Stimulated activated naive CD8-positive, alpha-beta T cell treated with anti-CD3 and anti-CD28 coated beads, Interleukin-15, amount 100 ng/mL, for 72 hours (primary cell): ENCODE results near the gene TAB2.
"Not testable (repeated sequence)": the region's sequence is repeated elsewhere in the genome, so short reads cannot be mapped to it uniquely, and the experiment has no call there.

Source experiments
- ATAC-seq: fragments of 150-1000 bp; cut with Tn5 transposase; 2 replicates; pipeline ENCODE4 v1.10.0; 2021; ENCODE audit warnings: mild to moderate bottlenecking, moderate library complexity
- DNase-seq, 2 donors: peaks; one replicate each; pipeline ENCODE4 v3.0.0; 2021 to 2022
- H3K27ac Mint-ChIP-seq, 2 donors: one replicate each; pipeline ENCODE4 v1.8.0; 2022; ENCODE audit warnings: mild to moderate bottlenecking in 2 of 2, mixed read lengths in 2 of 2, moderate library complexity in 2 of 2
- H3K27me3 Mint-ChIP-seq: one replicate; pipeline ENCODE4 v1.8.0; 2022; ENCODE audit warnings: mixed read lengths
- H3K4me1 Mint-ChIP-seq: one replicate; pipeline ENCODE4 v1.8.0; 2022; ENCODE audit warnings: mild to moderate bottlenecking, mixed read lengths
- H3K4me3 Mint-ChIP-seq, 2 donors: one replicate each; pipeline ENCODE4 v1.8.0; 2022; ENCODE audit warnings: mild to moderate bottlenecking in 2 of 2, mixed read lengths in 2 of 2, moderate library complexity in 1 of 2
- H3K9me3 Mint-ChIP-seq, 2 donors: one replicate each; pipeline ENCODE4 v1.8.0; 2022; ENCODE audit warnings: mixed read lengths in 2 of 2

TAB2 gene

DNA sequence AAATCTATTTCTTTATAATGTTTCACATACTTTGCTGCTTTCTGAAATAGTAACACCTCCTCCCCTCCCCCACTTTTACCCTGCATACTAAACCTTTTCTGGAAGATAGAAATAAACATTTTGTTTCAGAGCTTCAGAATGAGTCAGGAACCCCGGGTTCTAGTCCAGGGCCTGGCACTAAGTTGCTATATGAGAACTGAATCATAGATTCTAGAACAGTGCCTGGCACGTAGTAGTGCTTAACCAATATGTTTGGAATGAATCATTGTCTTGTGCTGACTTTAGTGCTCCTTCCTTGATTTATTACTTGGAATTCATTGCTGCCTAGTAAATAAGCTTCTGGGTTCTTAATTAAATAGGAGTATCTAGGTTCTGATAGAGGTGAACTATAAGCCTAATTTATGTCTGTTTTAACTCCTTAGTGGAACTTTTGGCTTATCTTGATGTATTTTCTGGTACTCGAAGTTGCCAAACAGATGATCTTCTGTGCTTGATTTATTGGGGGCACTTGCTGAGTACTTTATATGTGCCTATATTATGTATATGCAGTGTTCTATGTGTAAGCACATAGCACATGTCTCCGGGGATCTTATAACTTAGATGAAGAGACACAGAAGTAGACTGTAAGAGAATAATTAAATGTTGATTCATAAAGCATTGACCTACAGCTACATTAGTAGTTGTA lies 18.6 kb downstream of the TAB2 start:
- Mint-ChIP-seq H3K27me3 (no peaks in the 10 kb centered on the region), H3K9me3 (peaks cover 7 to 9% of the 10 kb centered on the region in 2 donors), H3K4me1 (peaks cover 84% of the 10 kb centered on the region), H3K27ac (peak overlapping the region; percentile 56 to 95), H3K4me3 (peak overlapping the region; percentile 56 to 78)
- peak; percentile 52 to 75 for DNase-seq
- ATAC-seq: peak; percentile 99

DNA sequence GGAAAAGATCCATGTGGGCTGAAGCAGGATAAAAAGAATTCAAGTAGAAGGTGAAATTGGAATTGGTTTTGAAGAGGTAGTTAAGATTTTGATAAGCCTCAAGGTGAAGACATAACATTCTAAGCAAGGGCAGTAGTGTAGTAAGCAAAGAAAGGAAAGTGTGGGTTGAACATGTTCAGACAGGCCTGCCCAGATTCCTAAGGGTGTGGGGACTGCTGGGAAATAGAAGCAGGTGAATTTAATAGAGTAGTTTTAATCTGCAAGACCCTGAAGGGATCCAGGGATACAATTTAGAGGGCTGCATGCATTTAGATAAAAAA lies 19.1 kb downstream of the TAB2 start:
- ATAC-seq: no peak
- peaks cover 84% of the 10 kb centered on the region for H3K4me1 Mint-ChIP-seq
- no peak for DNase-seq
- peaks cover 7 to 9% of the 10 kb centered on the region in 2 donors for H3K9me3 Mint-ChIP-seq
- peak overlapping the region; percentile 56 to 95 for H3K27ac Mint-ChIP-seq
- no peaks in the 10 kb centered on the region for H3K27me3 Mint-ChIP-seq
- peak overlapping the region; percentile 56 to 78 for H3K4me3 Mint-ChIP-seq

DNA sequence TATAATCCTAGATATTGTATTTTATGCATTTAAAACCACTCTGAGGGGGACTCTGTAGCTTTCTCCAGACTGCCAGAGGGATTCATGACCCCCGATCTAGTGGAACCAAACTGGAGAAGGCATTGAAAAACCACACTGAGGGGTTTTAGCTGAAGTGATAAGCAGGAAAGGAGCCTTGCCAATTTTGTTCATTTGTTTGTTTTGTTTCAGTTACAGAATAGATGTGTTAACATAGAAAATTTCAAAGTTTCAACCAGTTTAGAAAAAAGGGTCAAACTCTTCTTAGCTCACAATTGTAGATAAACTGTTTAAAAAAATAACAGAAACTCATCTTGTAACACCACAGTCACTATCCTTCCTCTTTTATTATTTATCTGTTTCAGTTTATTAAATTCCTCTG lies 19.8 kb downstream of the TAB2 start:
- ATAC-seq (no peak), DNase-seq (no peak)
- peak overlapping the region in 1 of 2 donors; percentile 33 for H3K4me3 Mint-ChIP-seq
- H3K4me1 Mint-ChIP-seq: peaks cover 84% of the 10 kb centered on the region
- peak overlapping the region; percentile 42 to 87 for H3K27ac Mint-ChIP-seq
- H3K9me3 Mint-ChIP-seq: peaks cover 7 to 9% of the 10 kb centered on the region in 2 donors
- no peaks in the 10 kb centered on the region for H3K27me3 Mint-ChIP-seq

DNA sequence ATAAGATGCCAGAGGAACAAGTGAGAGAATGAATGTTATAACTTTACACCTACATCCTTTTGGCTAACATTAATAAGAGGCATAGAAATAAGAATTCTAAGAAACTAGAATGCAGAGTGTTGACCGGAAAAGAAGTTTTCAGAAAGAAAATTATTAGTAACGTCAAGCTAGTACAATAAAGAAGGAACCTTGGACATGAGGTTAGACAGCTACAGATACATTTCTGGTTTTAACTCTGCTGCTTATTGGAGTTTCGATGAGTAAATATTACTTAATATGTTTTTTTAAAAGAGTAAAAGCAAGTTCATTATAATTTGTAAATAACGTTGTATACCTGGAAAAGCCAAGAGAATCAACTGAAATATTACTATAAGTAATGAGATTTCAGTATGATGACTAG lies 22.7 kb downstream of the TAB2 start:
- no peak for ATAC-seq

DNA sequence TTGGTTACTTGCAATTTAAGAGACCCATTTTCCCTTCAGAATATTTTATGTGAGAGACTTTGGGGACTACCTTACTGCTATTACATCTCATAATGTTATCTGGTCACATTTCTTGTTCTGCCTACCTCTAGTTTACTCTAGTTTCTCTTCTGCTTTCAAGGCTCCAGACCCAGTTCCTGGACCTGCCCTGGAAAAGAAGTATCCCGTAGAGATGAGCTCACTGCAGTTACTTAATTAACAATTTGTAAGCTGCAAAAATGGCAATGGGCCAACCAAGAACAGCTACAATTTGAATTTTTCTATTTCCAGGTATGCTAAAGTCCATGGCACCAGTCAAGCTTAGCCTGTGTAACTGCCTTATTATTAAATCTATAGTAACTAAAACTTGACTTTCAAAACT lies 25.0 kb downstream of the TAB2 start:
- Mint-ChIP-seq H3K27ac (no peak overlapping the region), H3K27me3 (no peaks in the 10 kb centered on the region), H3K4me1 (peaks cover 72% of the 10 kb centered on the region), H3K4me3 (peak overlapping the region; percentile 56 to 58), H3K9me3 (peaks cover 7 to 9% of the 10 kb centered on the region in 2 donors)
- ATAC-seq (peak; percentile 45), DNase-seq (no peak)

More for the DNA sequence above, 22.7 kb downstream of the TAB2 start:
- Mint-ChIP-seq H3K4me1 (peaks cover 77% of the 10 kb centered on the region), H3K27ac (peak overlapping the region in 1 of 2 donors; percentile 49), H3K9me3 (peaks cover 7 to 9% of the 10 kb centered on the region in 2 donors), H3K27me3 (no peaks in the 10 kb centered on the region), H3K4me3 (peak overlapping the region; percentile 23 to 74)
- no peak for DNase-seq

DNA sequence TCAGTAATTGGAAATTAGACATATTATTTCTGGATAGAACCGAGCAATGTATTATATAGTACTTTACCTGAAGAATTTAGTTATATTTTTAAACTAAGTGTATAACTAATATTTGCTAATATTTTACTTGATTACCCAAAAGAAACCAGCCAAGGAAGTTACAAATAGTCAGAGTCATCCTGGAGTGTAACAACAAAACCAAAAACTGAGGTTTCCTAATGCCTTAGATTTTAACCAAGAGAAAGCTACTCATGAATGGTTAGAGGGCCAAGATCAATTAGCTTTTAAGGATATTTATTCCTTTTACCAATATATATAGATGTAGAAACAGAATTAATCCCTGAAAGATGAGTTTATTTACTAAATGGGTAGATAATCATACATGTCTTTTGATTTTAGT lies 26.0 kb downstream of the TAB2 start:
- Mint-ChIP-seq H3K4me3 (no peak overlapping the region), H3K4me1 (peaks cover 69% of the 10 kb centered on the region), H3K9me3 (peaks cover 5 to 6% of the 10 kb centered on the region in 2 donors), H3K27ac (no peak overlapping the region), H3K27me3 (no peaks in the 10 kb centered on the region)
- DNase-seq (no peak), ATAC-seq (no peak)

DNA sequence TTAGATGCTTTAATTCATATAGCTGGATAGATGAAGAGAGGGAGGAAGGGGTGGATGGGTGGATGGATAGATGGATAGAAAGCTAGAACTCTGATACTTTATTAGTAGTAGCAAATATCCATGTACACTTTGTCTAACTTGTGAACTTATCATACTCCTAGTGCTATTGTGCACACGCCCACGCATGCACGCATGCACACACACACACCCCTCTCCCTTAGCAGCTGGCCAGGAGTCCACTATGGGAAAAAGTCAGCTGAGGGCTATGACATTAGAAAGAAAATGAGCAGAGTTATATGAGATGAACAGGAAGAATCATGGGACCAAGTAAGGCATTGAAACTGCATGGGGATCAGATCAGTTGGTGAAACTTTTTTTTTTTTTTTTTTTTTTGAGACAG lies 28.6 kb downstream of the TAB2 start:
- no peaks in the 10 kb centered on the region for H3K27me3 Mint-ChIP-seq
- ATAC-seq (no peak), DNase-seq (no peak)
- H3K4me3 Mint-ChIP-seq: peak overlapping the region in 1 of 2 donors; percentile 54
- H3K4me1 Mint-ChIP-seq: peaks cover 72% of the 10 kb centered on the region
- H3K27ac Mint-ChIP-seq: no peak overlapping the region
- no peaks in the 10 kb centered on the region for H3K9me3 Mint-ChIP-seq

DNA sequence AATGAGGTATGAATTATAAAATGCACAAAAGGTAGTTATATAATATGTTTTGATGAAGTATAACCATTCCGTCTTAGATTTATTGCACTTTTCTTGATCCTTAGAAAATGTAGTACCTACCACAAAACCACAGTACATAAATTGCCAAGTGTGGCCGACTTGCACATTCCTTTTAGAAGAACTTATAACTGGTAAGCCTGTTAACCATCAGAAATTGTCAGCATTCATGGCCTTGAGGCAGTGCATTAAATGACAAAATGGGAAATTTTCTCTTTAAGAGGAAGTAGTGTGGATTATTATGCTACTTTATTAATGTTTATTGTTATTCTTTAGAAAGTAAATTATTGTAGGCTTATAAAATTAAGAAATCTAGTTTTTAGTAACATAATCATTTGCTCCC lies 29.6 kb downstream of the TAB2 start:
- peaks cover 64% of the 10 kb centered on the region for H3K4me1 Mint-ChIP-seq
- DNase-seq: no peak
- no peaks in the 10 kb centered on the region for H3K9me3 Mint-ChIP-seq
- H3K27ac Mint-ChIP-seq: no peak overlapping the region
- no peaks in the 10 kb centered on the region for H3K27me3 Mint-ChIP-seq
- no peak for ATAC-seq
- H3K4me3 Mint-ChIP-seq: no peak overlapping the region

DNA sequence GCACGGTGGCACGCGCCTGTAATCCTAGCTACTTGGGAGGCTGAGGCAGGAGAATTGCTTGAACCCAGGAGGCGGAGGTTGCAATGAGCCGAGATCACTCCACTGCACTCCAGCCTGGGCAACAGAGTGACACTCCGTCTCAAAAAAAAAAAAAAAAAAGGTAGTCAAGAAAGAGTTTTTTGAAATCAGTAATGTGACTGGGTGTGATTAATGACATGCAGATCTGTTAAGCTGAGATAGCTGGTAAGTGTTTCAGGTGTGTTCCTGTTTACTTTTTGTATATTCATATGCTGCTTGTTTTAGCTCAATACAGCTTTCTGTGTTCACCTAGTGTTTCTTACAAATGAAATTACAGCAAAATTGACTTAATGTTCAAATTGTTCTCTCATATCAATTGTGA lies 31.8 kb downstream of the TAB2 start:
- DNase-seq, H3K27ac Mint-ChIP-seq, H3K9me3 Mint-ChIP-seq, H3K4me3 Mint-ChIP-seq, ATAC-seq, H3K27me3 Mint-ChIP-seq: not testable (repeated sequence)
- peaks cover 61% of the 10 kb centered on the region for H3K4me1 Mint-ChIP-seq

DNA sequence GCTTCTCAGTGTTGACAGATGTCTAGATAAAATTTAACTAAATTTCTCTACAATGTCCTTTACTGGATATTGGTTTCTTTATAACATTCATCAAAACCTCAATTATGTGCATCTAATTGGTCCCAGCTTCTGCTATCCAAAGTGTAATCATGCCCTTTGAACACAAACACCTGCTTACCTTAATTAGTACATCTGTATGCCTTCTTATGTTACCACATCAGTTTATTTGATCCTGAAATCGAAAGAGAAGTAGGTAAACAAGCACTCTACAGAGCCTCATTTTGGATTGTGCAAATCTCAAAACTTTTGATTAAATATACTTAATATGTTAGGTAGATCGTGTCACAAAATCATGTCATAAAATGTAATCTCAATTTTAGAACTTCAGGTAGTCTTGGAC lies 36.5 kb downstream of the TAB2 start:
- no peaks in the 10 kb centered on the region for H3K9me3 Mint-ChIP-seq
- no peak overlapping the region for H3K27ac Mint-ChIP-seq
- ATAC-seq (no peak), DNase-seq (no peak)
- H3K4me3 Mint-ChIP-seq: no peak overlapping the region
- H3K4me1 Mint-ChIP-seq: peaks cover 70% of the 10 kb centered on the region
- no peaks in the 10 kb centered on the region for H3K27me3 Mint-ChIP-seq

DNA sequence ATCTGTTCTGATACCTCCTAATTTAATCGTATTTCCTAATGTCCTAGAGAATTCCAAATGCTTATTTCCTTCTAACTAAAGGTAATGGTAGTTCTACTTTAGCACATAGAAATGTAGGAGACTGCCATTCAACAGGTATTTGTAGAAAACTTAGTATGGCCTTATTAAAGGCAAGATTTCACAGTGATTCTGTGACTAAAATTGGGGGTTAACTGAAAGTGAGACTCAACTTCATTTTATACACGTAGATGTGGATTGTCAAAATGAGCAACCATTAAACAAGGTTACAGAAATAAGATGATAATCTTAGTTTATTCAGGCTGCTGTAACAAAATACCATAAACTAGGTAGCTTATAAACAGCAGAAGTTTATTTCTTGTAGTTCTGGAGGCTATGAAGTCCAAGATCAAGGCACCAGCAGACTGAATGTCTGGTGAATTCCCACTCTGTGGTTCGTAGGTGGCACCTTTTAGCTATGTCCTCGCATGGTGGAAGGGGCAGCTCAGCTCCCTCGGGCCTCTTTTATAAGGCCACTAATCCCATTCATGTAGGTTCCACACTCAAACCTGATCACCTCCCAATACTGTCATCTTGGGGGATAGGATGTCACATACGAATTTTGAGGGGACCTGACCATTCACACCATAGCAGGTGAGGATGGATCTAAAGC lies 38.7 kb downstream of the TAB2 start:
- peaks cover 72% of the 10 kb centered on the region for H3K4me1 Mint-ChIP-seq
- H3K9me3 Mint-ChIP-seq: peaks cover 7 to 9% of the 10 kb centered on the region in 2 donors
- no peak overlapping the region for H3K4me3 Mint-ChIP-seq
- H3K27ac Mint-ChIP-seq: no peak overlapping the region
- no peak for ATAC-seq
- H3K27me3 Mint-ChIP-seq: no peaks in the 10 kb centered on the region
- DNase-seq: no peak

DNA sequence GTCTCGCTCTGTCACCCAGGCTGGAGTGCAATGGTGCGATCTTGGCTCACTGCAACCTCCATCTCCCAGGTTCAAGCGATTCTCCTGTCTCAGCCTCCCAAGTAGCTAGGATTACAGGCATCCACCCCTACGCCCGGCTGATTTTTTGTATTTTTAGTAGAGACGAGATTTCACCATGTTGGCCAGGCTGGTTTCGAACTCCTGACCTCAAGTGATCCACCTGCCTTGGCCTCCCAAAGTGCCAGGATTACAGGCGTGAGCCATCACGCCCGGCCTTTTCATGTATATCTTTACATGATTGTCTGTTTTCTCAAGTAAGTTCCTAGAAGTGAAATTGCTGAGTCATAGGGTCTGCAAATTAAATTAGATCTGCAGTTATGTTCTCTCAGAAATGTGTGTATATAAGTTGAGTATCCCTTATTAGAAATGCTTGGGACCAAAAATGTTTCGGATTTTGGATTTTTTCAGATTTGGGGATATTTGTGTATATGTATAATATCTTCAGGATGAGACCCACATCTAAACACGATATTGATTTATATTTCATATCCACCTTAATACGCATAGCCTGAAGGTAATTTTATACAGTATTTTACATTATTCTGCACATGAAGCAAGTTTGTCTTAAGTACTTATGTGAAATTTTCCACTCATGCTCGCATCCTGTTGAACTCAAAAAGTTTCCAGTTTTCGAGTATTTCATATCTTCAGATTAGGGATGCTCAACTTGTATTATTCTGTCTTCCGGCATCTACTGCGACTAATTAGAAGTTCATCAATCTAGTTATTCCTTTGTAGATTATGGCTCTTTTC lies 40.4 kb downstream of the TAB2 start:
- no peaks in the 10 kb centered on the region for H3K27me3 Mint-ChIP-seq
- no peak overlapping the region for H3K4me3 Mint-ChIP-seq
- H3K4me1 Mint-ChIP-seq: peaks cover 77% of the 10 kb centered on the region
- H3K27ac Mint-ChIP-seq: peak overlapping the region; percentile 45 to 69
- DNase-seq: no peak
- no peak for ATAC-seq
- H3K9me3 Mint-ChIP-seq: peaks cover 9 to 15% of the 10 kb centered on the region in 2 donors

DNA sequence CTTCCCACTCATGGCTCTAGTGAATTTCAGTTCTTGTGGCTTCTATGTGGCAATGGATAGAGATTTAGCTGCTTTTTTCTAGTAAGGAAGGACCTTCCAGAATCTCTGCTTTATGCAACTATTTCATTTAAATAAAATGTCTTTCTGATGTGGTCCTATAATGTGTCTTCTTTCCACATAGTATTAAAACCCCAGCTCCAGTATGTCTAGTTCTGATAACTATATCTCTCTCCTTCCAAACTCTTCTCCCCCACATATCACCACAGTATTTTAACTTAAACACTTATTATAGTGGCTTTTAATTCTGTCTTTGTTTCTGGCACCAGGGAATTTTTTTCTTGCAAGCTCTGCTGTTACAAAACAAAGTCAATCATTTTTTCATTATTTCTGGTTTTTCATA lies 41.9 kb downstream of the TAB2 start:
- peaks cover 81% of the 10 kb centered on the region for H3K4me1 Mint-ChIP-seq

DNA sequence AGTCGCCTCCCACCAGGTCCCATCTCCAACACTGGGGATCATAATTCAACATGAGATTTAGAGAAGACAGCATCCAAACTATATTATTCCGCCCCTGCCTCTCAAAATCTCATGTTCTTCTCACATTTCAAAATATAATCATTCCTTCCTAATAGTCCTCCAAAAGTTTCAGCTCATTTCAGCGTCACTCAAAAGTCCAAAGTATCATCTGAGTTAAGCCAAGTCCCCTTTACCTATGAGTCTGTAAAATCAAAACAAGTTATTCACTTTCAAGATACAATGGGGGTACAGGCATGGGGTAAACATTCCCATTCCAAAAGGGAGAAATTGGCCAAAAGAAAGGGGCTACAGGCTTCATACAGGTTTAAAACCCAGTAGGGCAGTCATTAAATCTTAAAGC lies 43.0 kb downstream of the TAB2 start:
- no peak for DNase-seq
- Mint-ChIP-seq H3K4me3 (no peak overlapping the region), H3K27me3 (no peaks in the 10 kb centered on the region), H3K9me3 (peaks cover 9 to 15% of the 10 kb centered on the region in 2 donors), H3K27ac (no peak overlapping the region), H3K4me1 (peaks cover 79% of the 10 kb centered on the region)
- ATAC-seq: no peak

More for the DNA sequence above, 41.9 kb downstream of the TAB2 start:
- no peak for ATAC-seq
- Mint-ChIP-seq H3K27ac (peak overlapping the region; percentile 21 to 59), H3K9me3 (peaks cover 9 to 15% of the 10 kb centered on the region in 2 donors), H3K4me3 (no peak overlapping the region), H3K27me3 (no peaks in the 10 kb centered on the region)
- DNase-seq: no peak

DNA sequence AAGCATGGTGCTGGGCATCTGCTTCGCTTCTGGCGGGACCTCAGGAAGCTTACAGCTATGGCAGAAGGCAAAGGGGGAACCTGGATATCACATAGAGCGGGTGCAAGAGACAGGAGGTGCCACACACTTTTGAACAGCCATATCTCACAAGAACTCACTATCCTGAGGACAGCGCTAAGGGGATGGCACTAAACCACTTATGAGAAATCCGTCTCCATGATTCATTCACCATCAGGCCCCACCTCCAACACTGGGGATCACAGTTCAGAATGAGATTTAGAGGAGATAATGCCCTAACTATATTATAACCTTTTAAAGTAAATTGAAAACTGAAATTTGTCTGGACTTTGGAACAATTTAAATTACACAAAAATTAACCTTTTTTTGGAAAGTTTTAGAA lies 44.8 kb downstream of the TAB2 start:
- H3K9me3 Mint-ChIP-seq: peaks cover 9 to 15% of the 10 kb centered on the region in 2 donors
- H3K4me3 Mint-ChIP-seq: peak overlapping the region in 1 of 2 donors; percentile 23

DNA sequence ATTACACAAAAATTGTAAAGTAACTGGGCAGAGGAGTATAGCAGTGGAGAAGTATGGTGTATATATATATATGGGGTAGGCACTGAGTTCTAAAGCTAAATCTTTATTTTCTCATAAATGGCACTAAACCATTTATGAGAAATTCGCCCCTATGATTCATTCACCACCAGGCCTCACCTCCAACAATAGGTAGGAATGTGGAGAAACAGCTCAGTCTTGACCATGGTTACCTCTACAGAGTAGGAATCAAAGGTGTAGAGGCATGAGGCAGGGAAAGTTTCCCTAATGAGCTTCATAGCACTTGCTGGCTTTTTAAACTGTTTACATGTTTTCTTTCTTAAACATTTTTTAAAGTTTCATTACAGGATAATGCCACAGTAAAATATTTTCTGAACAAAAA lies 45.6 kb downstream of the TAB2 start:
- H3K4me1 Mint-ChIP-seq: peaks cover 60% of the 10 kb centered on the region

More for the DNA sequence above, 44.8 kb downstream of the TAB2 start:
- no peak for DNase-seq
- Mint-ChIP-seq H3K4me1 (peaks cover 68% of the 10 kb centered on the region), H3K27ac (no peak overlapping the region), H3K27me3 (no peaks in the 10 kb centered on the region)
- peak; percentile 72 for ATAC-seq

More for the DNA sequence above, 45.6 kb downstream of the TAB2 start:
- H3K27ac Mint-ChIP-seq: peak overlapping the region in 1 of 2 donors; percentile 32
- no peak for DNase-seq
- H3K4me3 Mint-ChIP-seq: no peak overlapping the region
- peak; percentile 45 for ATAC-seq
- peaks cover 9 to 15% of the 10 kb centered on the region in 2 donors for H3K9me3 Mint-ChIP-seq
- no peaks in the 10 kb centered on the region for H3K27me3 Mint-ChIP-seq
